ENCODE data around the gene ARRB2. TPM values are rescaled to one million over a fixed set of nuclear protein-coding genes. Genes with fewer than 3 reads are reported as not detected.

The ARRB2 gene
- total and polyA plus RNA-seq, 2 of the 13 experiments (the other 11 are each of a cell fraction or from before 2014, with no cell fraction given) = 21.5 to 49.2 TPM

GRCh38 chr17:4739122-4740024 is 28.9 kb downstream of the ARRB2 start, which contains the start of the genes CXCL16 and ZMYND15 (continued):
- TF ChIP-seq ZBTB20 (CRISPR knock-in tag; IDR thresholded peaks at IDR 0.05; ENCODE audit: borderline replicate concordance, low read depth) (no peak; the same call in 1 of the 2 replicates), AGO1 (IDR thresholded peaks at IDR 0.05; ENCODE audit: low read depth, low read length, poor library complexity, severe bottlenecking) (peak; percentile 59), ZNF772 (CRISPR knock-in tag; IDR thresholded peaks at IDR 0.05) (peak; percentile 59; the same call in 1 of the 2 replicates), KLF16 (CRISPR knock-in tag; IDR thresholded peaks at IDR 0.05) (no peak), HDAC1 (CRISPR knock-in tag; IDR thresholded peaks at IDR 0.05) (peak; percentile 18; the same call in 1 of the 2 replicates), ZNF564 (CRISPR knock-in tag; IDR thresholded peaks at IDR 0.05) (no peak; the same call in 1 of the 2 replicates), ZNF292 (CRISPR knock-in tag; IDR thresholded peaks at IDR 0.05; ENCODE audit: borderline replicate concordance, low read depth) (no peak), DDIT3 (CRISPR knock-in tag; IDR thresholded peaks at IDR 0.05) (no peak), ZNF557 (CRISPR knock-in tag; IDR thresholded peaks at IDR 0.05) (no peak), GZF1 (CRISPR knock-in tag; IDR thresholded peaks at IDR 0.05) (no peak), EP300 (IDR thresholded peaks at IDR 0.05; ENCODE audit: low read depth in 2 of 2, low read length in 2 of 2) (no peak), EP300 (CRISPR knock-in tag; IDR thresholded peaks at IDR 0.05; ENCODE audit: borderline replicate concordance) (no peak), FOSL1 (CRISPR knock-in tag; IDR thresholded peaks at IDR 0.05; ENCODE audit: borderline replicate concordance) (no peak), ZNF460 (CRISPR knock-in tag; IDR thresholded peaks at IDR 0.05; ENCODE audit: borderline replicate concordance) (no peak), RERE (CRISPR knock-in tag; IDR thresholded peaks at IDR 0.05; ENCODE audit: low read depth) (0 out of 2 replicates have a peak, but pooled peaks have one; percentile 23)
- TF ChIP-seq, protein P1, sequence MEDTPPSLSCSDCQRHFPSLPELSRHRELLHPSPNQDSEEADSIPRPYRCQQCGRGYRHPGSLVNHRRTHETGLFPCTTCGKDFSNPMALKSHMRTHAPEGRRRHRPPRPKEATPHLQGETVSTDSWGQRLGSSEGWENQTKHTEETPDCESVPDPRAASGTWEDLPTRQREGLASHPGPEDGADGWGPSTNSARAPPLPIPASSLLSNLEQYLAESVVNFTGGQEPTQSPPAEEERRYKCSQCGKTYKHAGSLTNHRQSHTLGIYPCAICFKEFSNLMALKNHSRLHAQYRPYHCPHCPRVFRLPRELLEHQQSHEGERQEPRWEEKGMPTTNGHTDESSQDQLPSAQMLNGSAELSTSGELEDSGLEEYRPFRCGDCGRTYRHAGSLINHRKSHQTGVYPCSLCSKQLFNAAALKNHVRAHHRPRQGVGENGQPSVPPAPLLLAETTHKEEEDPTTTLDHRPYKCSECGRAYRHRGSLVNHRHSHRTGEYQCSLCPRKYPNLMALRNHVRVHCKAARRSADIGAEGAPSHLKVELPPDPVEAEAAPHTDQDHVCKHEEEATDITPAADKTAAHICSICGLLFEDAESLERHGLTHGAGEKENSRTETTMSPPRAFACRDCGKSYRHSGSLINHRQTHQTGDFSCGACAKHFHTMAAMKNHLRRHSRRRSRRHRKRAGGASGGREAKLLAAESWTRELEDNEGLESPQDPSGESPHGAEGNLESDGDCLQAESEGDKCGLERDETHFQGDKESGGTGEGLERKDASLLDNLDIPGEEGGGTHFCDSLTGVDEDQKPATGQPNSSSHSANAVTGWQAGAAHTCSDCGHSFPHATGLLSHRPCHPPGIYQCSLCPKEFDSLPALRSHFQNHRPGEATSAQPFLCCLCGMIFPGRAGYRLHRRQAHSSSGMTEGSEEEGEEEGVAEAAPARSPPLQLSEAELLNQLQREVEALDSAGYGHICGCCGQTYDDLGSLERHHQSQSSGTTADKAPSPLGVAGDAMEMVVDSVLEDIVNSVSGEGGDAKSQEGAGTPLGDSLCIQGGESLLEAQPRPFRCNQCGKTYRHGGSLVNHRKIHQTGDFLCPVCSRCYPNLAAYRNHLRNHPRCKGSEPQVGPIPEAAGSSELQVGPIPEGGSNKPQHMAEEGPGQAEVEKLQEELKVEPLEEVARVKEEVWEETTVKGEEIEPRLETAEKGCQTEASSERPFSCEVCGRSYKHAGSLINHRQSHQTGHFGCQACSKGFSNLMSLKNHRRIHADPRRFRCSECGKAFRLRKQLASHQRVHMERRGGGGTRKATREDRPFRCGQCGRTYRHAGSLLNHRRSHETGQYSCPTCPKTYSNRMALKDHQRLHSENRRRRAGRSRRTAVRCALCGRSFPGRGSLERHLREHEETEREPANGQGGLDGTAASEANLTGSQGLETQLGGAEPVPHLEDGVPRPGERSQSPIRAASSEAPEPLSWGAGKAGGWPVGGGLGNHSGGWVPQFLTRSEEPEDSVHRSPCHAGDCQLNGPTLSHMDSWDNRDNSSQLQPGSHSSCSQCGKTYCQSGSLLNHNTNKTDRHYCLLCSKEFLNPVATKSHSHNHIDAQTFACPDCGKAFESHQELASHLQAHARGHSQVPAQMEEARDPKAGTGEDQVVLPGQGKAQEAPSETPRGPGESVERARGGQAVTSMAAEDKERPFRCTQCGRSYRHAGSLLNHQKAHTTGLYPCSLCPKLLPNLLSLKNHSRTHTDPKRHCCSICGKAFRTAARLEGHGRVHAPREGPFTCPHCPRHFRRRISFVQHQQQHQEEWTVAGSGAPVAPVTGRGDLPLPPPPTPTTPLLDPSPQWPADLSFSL (CRISPR knock-in tag; IDR thresholded peaks at IDR 0.05) = no peak

All from HepG2 (cell line).